Testis (tissue), 3 donors: Measurements from ENCODE around the gene TEKT3. TPM values are rescaled to one million over a fixed set of nuclear protein-coding genes. Genes with fewer than 3 reads are reported as not detected.

Experiments
- DNase-seq: peaks from one replicate; pipeline ENCODE4 v3.0.0-alpha.2; 2019
- H3K27ac ChIP-seq, 2 donors: fragments of 200-600 bp; sonication (generic); one replicate each; pipeline ENCODE4 v1.5.1; 2019
- H3K27me3 ChIP-seq: fragments of 200-600 bp; sonication (generic); one replicate; pipeline ENCODE4 v1.5.1; 2019
- H3K36me3 ChIP-seq: fragments of 200-600 bp; sonication (generic); one replicate; pipeline ENCODE4 v1.5.1; 2017; ENCODE audit warnings: low read depth; ENCODE audit errors: missing control alignments
- H3K4me1 ChIP-seq: fragments of 200-600 bp; sonication (generic); one replicate; pipeline ENCODE4 v1.5.1; 2019
- H3K4me3 ChIP-seq, 2 donors: fragments of 200-600 bp; sonication (generic); one replicate each; pipeline ENCODE4 v1.5.1; 2017 to 2019
- H3K9me3 ChIP-seq: fragments of 200-600 bp; sonication (generic); one replicate; pipeline ENCODE4 v1.5.1; 2017
- POLR2A ChIP-seq: fragments of 450-650 bp; IDR thresholded peaks from one replicate; pipeline ENCODE4 v1.6.1; 2017; ENCODE audit warnings: antibody characterized with exemption, mild to moderate bottlenecking, moderate library complexity
- WGBS, 2 donors: methylation state at CpG; one replicate each; pipeline ENCODE4 v1.1.5; 2018; 5-methylcytosine and 5-hydroxymethylcytosine counted together
- intact Hi-C: fragments of 100-400 bp; cut with DNase I; formaldehyde crosslinking; loops from one replicate; pipeline ENCODE4 v1.15.1; 2023; ENCODE audit warnings: low total_unique reads
- polyA plus RNA-seq: library from polyadenylated mRNA; stranded (reverse); fragments of 350-450 nt; fragmentation: Illumina TruSeq; extraction: RNeasy Lipid Tissue Mini Kit (QIAGEN cat#74804); gene quantifications from one replicate; pipeline ENCODE4 v1.2.3, GENCODE V29; 2014; ENCODE audit warnings: low read depth, low replicate concordance; ENCODE audit not compliant: insufficient read depth
- total RNA-seq, 2 donors: library from RNA; depleted of rRNA; stranded (reverse); fragments of >200 nt; gene quantifications; one replicate each; pipeline ENCODE4 v1.2.3, GENCODE V29; 2016
- TF ChIP-seq, protein P1 (sequence below), 3 experiments: fragments of 450-650 bp in 2 of 3; fragments of 200-600 bp in 1 of 3; sonication (generic) in 1 of 3; IDR thresholded peaks; one replicate each; pipeline ENCODE4 v1.5.1; 2016 to 2019; ENCODE audit warnings: antibody characterized with exemption in 3 of 3, mild to moderate bottlenecking in 2 of 3, moderate library complexity in 1 of 3

Gene TEKT3
- total and polyA plus RNA-seq, 3 donors from 2014 or later, result 30.7 to 106 (median 52.0) TPM

DNA sequence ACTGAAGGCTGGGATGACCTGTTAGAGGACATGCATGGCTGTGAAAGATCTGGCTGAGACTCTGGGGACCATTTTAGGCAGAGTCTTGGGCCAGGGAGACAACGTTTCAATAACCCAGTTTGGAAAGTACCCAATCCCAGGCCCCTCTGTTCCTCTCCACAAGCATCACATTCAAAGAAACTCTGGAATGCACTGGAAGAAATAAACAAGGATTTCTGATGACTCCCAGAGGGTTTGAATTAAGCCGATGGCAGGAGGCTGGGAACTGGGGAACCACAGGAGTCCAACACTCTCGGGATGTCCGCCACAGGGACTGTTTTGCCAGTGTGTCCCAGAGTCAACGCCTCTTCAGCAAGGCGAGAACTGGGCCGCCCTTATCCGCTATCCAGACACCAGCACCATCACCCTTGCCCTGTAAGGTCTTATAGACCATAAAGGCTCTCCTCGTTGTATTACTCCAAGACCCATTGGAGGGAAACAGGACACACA, 79.6 kb downstream of the TEKT3 start:
- Histone ChIP-seq H3K9me3 (no peaks in the 10 kb centered on the region), H3K4me1 (peaks cover 31% of the 10 kb centered on the region), H3K4me3 (peak overlapping the region; percentile 70 to 80), H3K27ac (peak overlapping the region; percentile 88 to 93), H3K36me3 (no peaks in the 10 kb centered on the region), H3K27me3 (no peaks in the 10 kb centered on the region)
- TF ChIP-seq POLR2A, result no peak
- 0 to 4% methylated on average over 2 to 9 of the region's 9 CpGs for WGBS, 2 donors
- DNase-seq, result peak; percentile 27
- intact Hi-C loops, result loop anchor here (2.0 kb wide), 1 partner anchor 195 kb away; no protein-coding TSS in a partner anchor

DNA sequence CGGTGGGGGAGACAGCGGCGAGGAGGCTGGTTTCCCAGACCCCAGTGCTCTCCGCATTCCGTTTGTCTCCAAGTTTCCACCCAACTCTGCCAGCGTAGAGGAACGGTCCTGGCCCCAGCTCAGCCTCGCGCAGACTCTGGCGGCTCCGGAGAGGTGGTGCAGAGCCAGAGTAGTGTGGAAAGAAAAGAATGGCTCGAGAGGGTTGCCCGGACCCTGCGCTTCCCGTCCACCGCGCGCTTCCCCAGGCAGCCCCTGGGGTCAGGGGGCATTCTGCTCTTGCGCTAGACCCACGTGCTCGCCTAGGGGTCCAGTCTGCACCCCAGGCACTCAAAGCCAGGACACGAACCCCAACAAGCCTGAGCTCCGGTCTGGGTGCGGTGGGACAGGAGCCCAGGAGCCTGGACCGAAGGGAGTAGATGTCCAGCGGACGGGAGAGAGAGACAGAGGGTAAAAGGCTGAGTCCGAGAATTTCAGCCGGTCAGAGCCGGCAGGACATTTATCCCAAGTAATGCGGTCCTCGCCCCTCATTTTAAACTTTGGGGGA, 80.1 kb downstream of the TEKT3 start:
- Histone ChIP-seq H3K4me3 (peak overlapping the region; percentile 70 to 80), H3K4me1 (peaks cover 34% of the 10 kb centered on the region), H3K27me3 (no peaks in the 10 kb centered on the region), H3K9me3 (no peaks in the 10 kb centered on the region), H3K27ac (peak overlapping the region; percentile 88 to 93), H3K36me3 (no peaks in the 10 kb centered on the region)
- WGBS, 2 donors, result 1% methylated on average over 16 to 32 of the region's 32 CpGs
- peak; percentile 60 for DNase-seq
- TF ChIP-seq, protein P1, sequence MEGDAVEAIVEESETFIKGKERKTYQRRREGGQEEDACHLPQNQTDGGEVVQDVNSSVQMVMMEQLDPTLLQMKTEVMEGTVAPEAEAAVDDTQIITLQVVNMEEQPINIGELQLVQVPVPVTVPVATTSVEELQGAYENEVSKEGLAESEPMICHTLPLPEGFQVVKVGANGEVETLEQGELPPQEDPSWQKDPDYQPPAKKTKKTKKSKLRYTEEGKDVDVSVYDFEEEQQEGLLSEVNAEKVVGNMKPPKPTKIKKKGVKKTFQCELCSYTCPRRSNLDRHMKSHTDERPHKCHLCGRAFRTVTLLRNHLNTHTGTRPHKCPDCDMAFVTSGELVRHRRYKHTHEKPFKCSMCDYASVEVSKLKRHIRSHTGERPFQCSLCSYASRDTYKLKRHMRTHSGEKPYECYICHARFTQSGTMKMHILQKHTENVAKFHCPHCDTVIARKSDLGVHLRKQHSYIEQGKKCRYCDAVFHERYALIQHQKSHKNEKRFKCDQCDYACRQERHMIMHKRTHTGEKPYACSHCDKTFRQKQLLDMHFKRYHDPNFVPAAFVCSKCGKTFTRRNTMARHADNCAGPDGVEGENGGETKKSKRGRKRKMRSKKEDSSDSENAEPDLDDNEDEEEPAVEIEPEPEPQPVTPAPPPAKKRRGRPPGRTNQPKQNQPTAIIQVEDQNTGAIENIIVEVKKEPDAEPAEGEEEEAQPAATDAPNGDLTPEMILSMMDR (IDR thresholded peaks at IDR 0.05), result peak in 1 of 3 experiments; percentile 3
- no peak for TF ChIP-seq POLR2A
- intact Hi-C loops, result no loop called here

DNA sequence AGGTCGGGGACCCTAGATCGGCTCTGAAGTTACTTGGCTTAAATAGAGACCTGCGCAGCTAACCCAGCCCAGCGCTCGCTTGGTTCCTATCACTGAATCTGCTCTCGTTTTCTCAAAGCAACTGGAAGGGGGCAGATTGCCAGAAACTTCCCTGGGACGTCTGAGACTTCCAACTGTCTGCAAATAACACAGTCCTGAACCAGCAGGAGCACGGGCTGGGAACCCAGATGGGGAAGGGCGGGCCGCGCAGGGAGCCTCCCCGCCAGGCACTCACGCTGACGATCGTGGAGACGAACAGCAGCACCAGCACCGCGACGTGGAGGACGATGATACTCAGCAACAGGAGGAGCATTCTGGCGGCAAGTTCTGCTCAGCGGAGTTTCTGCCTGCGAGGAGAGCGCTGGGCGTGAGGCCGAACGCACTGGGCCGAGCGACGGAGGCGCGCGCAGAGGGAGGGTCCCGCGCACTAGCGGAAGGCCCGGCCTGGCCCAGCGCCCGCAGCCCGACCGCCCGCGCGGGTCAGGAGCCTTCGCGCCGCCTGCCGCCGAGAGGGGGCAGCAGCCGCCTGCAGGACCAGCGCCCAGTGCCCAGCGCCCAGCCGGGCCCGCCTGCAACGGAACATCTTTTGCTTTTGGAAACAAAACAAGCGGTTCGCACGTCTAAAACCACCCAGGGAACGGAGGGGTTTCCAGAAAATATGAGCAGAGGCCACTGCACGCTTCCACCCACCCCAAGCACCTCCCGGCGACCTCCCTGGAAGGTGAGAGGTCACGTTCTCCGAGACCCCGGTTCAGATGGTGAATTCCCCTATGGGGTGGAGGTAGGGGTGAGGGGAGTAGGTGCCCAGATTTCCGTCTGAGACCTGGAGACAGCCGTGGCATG, 80.8 kb downstream of the TEKT3 start:
- Histone ChIP-seq H3K27ac (peak overlapping the region; percentile 88 to 93), H3K4me1 (peaks cover 34% of the 10 kb centered on the region), H3K27me3 (no peaks in the 10 kb centered on the region), H3K9me3 (no peaks in the 10 kb centered on the region), H3K4me3 (peak overlapping the region; percentile 70 to 80), H3K36me3 (no peaks in the 10 kb centered on the region)
- peak; percentile 88 for DNase-seq
- intact Hi-C loops, result no loop called here
- 0 to 2% methylated on average over 15 to 51 of the region's 67 CpGs for WGBS, 2 donors
- TF ChIP-seq, protein P1 (IDR thresholded peaks at IDR 0.05), result peak; percentile 80 to 92 (median 91)
- no peak for TF ChIP-seq POLR2A

DNA sequence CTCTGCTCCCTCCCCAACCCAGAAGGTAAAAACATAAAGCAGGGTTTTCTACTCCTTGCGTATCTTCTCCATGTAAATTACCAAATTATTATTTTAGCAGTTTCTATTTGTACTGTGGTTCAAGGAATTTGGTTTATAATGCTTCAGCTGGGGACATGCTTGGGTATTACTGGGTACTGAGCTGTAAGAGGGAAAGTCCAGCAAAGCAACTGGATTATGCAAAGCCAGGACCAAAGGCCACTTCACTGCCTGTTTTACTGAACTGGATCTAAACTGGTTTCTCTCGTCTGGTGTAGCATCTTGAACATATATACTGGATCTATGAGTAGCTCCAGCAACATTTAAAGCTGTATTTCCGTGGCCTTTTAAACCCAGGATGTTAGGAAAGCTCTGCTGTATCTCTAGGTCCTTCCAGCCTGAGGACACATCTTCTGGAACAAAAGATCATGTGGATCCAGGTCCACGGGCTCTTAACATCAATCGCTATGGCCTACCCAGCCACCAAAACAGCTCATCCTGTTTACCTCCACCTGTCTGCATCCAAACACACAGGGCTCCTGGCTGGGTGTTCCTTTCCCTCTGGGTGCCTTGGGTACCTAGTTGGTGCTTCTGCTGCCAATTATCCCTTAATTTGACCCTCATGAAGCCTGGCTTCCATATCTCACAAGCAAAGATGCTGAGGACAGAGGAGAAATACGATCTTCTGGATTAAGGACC, 83.4 kb downstream of the TEKT3 start:
- 78 to 82% methylated on average over 6 of the region's 6 CpGs for WGBS, 2 donors
- Histone ChIP-seq H3K27ac (no peak overlapping the region), H3K4me3 (no peak overlapping the region), H3K27me3 (no peaks in the 10 kb centered on the region), H3K4me1 (peaks cover 26% of the 10 kb centered on the region), H3K36me3 (no peaks in the 10 kb centered on the region), H3K9me3 (no peaks in the 10 kb centered on the region)
- intact Hi-C loops, result loop anchor here (5.0 kb wide), 1 partner anchor 244 kb away; no protein-coding TSS in a partner anchor
- TF ChIP-seq, protein P1 (IDR thresholded peaks at IDR 0.05), result no peak
- TF ChIP-seq POLR2A, result no peak
- no peak for DNase-seq
